Neural progenitor cell (in vitro differentiated cells): Measurements from ENCODE around the gene GJA10. TPM values are rescaled to one million over a fixed set of nuclear protein-coding genes. Genes with fewer than 3 reads are reported as not detected.

Experiments
- DNase-seq: peaks from one replicate; pipeline ENCODE4 v3.0.0-alpha.2; 2016; ENCODE audit warnings: low spot score
- H2AFZ ChIP-seq: fragments of 200-600 bp; sonication (generic); replicated peaks from 2 replicates; pipeline ENCODE4 v1.6.1; 2016; ENCODE audit warnings: antibody characterized with exemption
- H3F3A ChIP-seq: fragments of 200-600 bp; sonication (generic); 2 replicates; pipeline ENCODE4 v1.6.1; 2016; ENCODE audit warnings: antibody characterized with exemption, low read depth
- H3K27ac ChIP-seq: fragments of 200-600 bp; sonication (generic); 2 replicates; pipeline ENCODE4 v1.5.1; 2016; ENCODE audit warnings: mild to moderate bottlenecking
- H3K27me3 ChIP-seq: fragments of 200-600 bp; sonication (generic); 2 replicates; pipeline ENCODE4 v1.6.1; 2016; ENCODE audit warnings: mild to moderate bottlenecking, moderate library complexity
- H3K36me3 ChIP-seq: fragments of 200-600 bp; sonication (generic); 2 replicates; pipeline ENCODE4 v1.5.1; 2016
- H3K4me1 ChIP-seq: fragments of 200-600 bp; sonication (generic); 2 replicates; pipeline ENCODE4 v1.6.1; 2016; ENCODE audit warnings: mixed run types
- H3K4me2 ChIP-seq: fragments of 200-600 bp; sonication (generic); 2 replicates; pipeline ENCODE4 v1.6.1; 2016
- H3K4me3 ChIP-seq: fragments of 200-600 bp; sonication (generic); 2 replicates; pipeline ENCODE4 v1.5.1; 2016
- H3K79me2 ChIP-seq: fragments of 200-600 bp; sonication (generic); 2 replicates; pipeline ENCODE4 v1.6.1; 2016; ENCODE audit warnings: low read depth
- H3K9ac ChIP-seq: fragments of 200-600 bp; sonication (generic); 2 replicates; pipeline ENCODE4 v1.6.1; 2016
- H3K9me3 ChIP-seq: fragments of 200-600 bp; sonication (generic); 2 replicates; pipeline ENCODE4 v1.5.1; 2016; ENCODE audit warnings: low read depth
- H4K20me1 ChIP-seq: fragments of 200-600 bp; sonication (generic); 2 replicates; pipeline ENCODE4 v1.6.1; 2016; ENCODE audit warnings: low read depth
- H3K27ac Mint-ChIP-seq: 3 replicates; pipeline ENCODE4 v1.8.0; 2021; ENCODE audit warnings: mixed read lengths
- H3K27me3 Mint-ChIP-seq: 2 replicates; pipeline ENCODE4 v1.8.0; 2022; ENCODE audit warnings: low read depth, mild to moderate bottlenecking, inconsistent platforms, moderate library complexity, mixed read lengths; ENCODE audit not compliant: insufficient read depth
- H3K36me3 Mint-ChIP-seq: 3 replicates; pipeline ENCODE4 v1.8.0; 2021; ENCODE audit warnings: mixed read lengths
- H3K4me1 Mint-ChIP-seq: 3 replicates; pipeline ENCODE4 v1.8.0; 2021; ENCODE audit warnings: mixed read lengths
- H3K4me3 Mint-ChIP-seq: 3 replicates; pipeline ENCODE4 v1.8.0; 2021; ENCODE audit warnings: mild to moderate bottlenecking, moderate library complexity, mixed read lengths
- H3K9me3 Mint-ChIP-seq: 3 replicates; pipeline ENCODE4 v1.8.0; 2020; ENCODE audit warnings: mixed read lengths
- CTCF ChIP-seq: fragments of 200-600 bp; sonication (generic); IDR thresholded peaks from 2 replicates; pipeline ENCODE4 v1.5.1; 2017; ENCODE audit warnings: antibody characterized with exemption, mild to moderate bottlenecking
- EZH2 ChIP-seq: fragments of 200-600 bp; sonication (generic); IDR thresholded peaks from 2 replicates; pipeline ENCODE4 v1.6.1; 2017; ENCODE audit warnings: antibody characterized with exemption, mild to moderate bottlenecking, moderate library complexity
- EZH2phosphoT487 ChIP-seq: fragments of 200-600 bp; sonication (generic); IDR thresholded peaks from 2 replicates; pipeline ENCODE4 v1.6.1; 2017; ENCODE audit warnings: antibody characterized with exemption
- total RNA-seq: library from RNA; depleted of rRNA; stranded (reverse); fragments of >200 nt; gene quantifications from 2 replicates; pipeline ENCODE4 v1.2.3, GENCODE V29; 2015; ENCODE audit warnings: low replicate concordance

Gene GJA10
- total RNA-seq, 1 donor from 2014 or later = not detected

GRCh38 chr6:89939144-89939543 is 44.9 kb downstream of the GJA10 start:
- no peaks in the 10 kb centered on the region for H3K9me3 Mint-ChIP-seq
- H3K9ac ChIP-seq = no peak overlapping the region
- H3K4me3 Mint-ChIP-seq = no peak overlapping the region
- peaks cover 2% of the 10 kb centered on the region for H3K27me3 Mint-ChIP-seq
- H3K4me1 Mint-ChIP-seq = peaks cover 22% of the 10 kb centered on the region
- DNase-seq = no peak
- no peak overlapping the region for H2AFZ ChIP-seq
- no peak overlapping the region for H3K27ac ChIP-seq
- TF ChIP-seq EZH2phosphoT487 (no peak), EZH2 (no peak), CTCF (no peak)
- H3K36me3 ChIP-seq = no peaks in the 10 kb centered on the region
- H3K4me3 ChIP-seq = no peak overlapping the region
- H3K27me3 ChIP-seq = no peaks in the 10 kb centered on the region
- no peaks in the 10 kb centered on the region for H3K79me2 ChIP-seq
- no peak overlapping the region for H3K4me2 ChIP-seq
- peaks cover 21% of the 10 kb centered on the region for H3K36me3 Mint-ChIP-seq
- H3K4me1 ChIP-seq = peaks cover 6% of the 10 kb centered on the region
- H3K9me3 ChIP-seq = no peaks in the 10 kb centered on the region
- H3K27ac Mint-ChIP-seq = no peak overlapping the region
- H3F3A ChIP-seq = no peaks in the 10 kb centered on the region
- no peaks in the 10 kb centered on the region for H4K20me1 ChIP-seq

GRCh38 chr6:89940225-89941027 is 46.2 kb downstream of the GJA10 start:
- Histone ChIP-seq H4K20me1 (no peaks in the 10 kb centered on the region), H3K4me3 (no peak overlapping the region), H3K27ac (no peak overlapping the region), H3K4me1 (peaks cover 6% of the 10 kb centered on the region), H3K9me3 (no peaks in the 10 kb centered on the region), H2AFZ (no peak overlapping the region), H3K9ac (no peak overlapping the region), H3K4me2 (no peak overlapping the region), H3K36me3 (no peaks in the 10 kb centered on the region), H3K27me3 (no peaks in the 10 kb centered on the region), H3F3A (no peaks in the 10 kb centered on the region), H3K79me2 (no peaks in the 10 kb centered on the region)
- Mint-ChIP-seq H3K36me3 (peaks cover 18% of the 10 kb centered on the region), H3K4me3 (no peak overlapping the region), H3K27ac (peak overlapping the region; percentile 78), H3K9me3 (no peaks in the 10 kb centered on the region), H3K27me3 (no peaks in the 10 kb centered on the region), H3K4me1 (peaks cover 13% of the 10 kb centered on the region)
- peak; percentile 81 for DNase-seq
- TF ChIP-seq CTCF (peak; percentile 81), EZH2 (no peak)

GRCh38 chr6:89941031-89941762 is 46.9 kb downstream of the GJA10 start:
- no peaks in the 10 kb centered on the region for H3K9me3 Mint-ChIP-seq
- H3K4me3 Mint-ChIP-seq = no peak overlapping the region
- peaks cover 13% of the 10 kb centered on the region for H3K4me1 Mint-ChIP-seq
- H2AFZ ChIP-seq = no peak overlapping the region
- no peaks in the 10 kb centered on the region for H3K27me3 Mint-ChIP-seq
- no peaks in the 10 kb centered on the region for H3F3A ChIP-seq
- H3K36me3 Mint-ChIP-seq = peaks cover 13% of the 10 kb centered on the region
- H3K27ac Mint-ChIP-seq = peak overlapping the region; percentile 78
- no peaks in the 10 kb centered on the region for H3K36me3 ChIP-seq
- H3K79me2 ChIP-seq = no peaks in the 10 kb centered on the region
- H3K9me3 ChIP-seq = no peaks in the 10 kb centered on the region
- H3K9ac ChIP-seq = no peak overlapping the region
- peaks cover 6% of the 10 kb centered on the region for H3K4me1 ChIP-seq
- H3K27me3 ChIP-seq = no peaks in the 10 kb centered on the region
- no peak for TF ChIP-seq EZH2
- no peak for TF ChIP-seq CTCF
- no peak for TF ChIP-seq EZH2phosphoT487
- no peak overlapping the region for H3K27ac ChIP-seq
- DNase-seq = no peak
- no peak overlapping the region for H3K4me2 ChIP-seq
- H3K4me3 ChIP-seq = no peak overlapping the region
- H4K20me1 ChIP-seq = no peaks in the 10 kb centered on the region
